Effector memory CD8-positive, alpha-beta T cell (primary cell): ENCODE measurements around the gene TBC1D9.
A peak's percentile ranks its signal among the peaks of the same experiment; 100 is the strongest.
"Not testable (repeated sequence)": the region's sequence is repeated elsewhere in the genome, so short reads cannot be mapped to it uniquely, and the experiment has no call there.

Experiments
- ATAC-seq: fragments of 150-1000 bp; cut with Tn5 transposase; replicated peaks from 2 replicates; pipeline ENCODE4 v1.10.0; 2021; ENCODE audit warnings: mild to moderate bottlenecking, moderate library complexity
- DNase-seq, 3 experiments: peaks; one replicate each; pipeline ENCODE4 v3.0.0; 2021
- H3K27ac Mint-ChIP-seq, 2 donors: one replicate each; pipeline ENCODE4 v1.8.0; 2022; ENCODE audit warnings: mild to moderate bottlenecking in 2 of 2, mixed read lengths in 2 of 2, moderate library complexity in 2 of 2
- H3K27me3 Mint-ChIP-seq, 2 donors: one replicate each; pipeline ENCODE4 v1.8.0; 2022; ENCODE audit warnings: mixed read lengths in 2 of 2
- H3K36me3 Mint-ChIP-seq: one replicate; pipeline ENCODE4 v1.8.0; 2022; ENCODE audit warnings: mild to moderate bottlenecking, moderate library complexity, mixed read lengths; ENCODE audit not compliant: insufficient read depth
- H3K4me1 Mint-ChIP-seq, 2 donors: one replicate each; pipeline ENCODE4 v1.8.0; 2022; ENCODE audit warnings: low read depth in 2 of 2, mixed read lengths in 2 of 2
- H3K4me3 Mint-ChIP-seq, 2 donors: one replicate each; pipeline ENCODE4 v1.8.0; 2022; ENCODE audit warnings: mild to moderate bottlenecking in 2 of 2, mixed read lengths in 2 of 2, moderate library complexity in 2 of 2
- H3K9me3 Mint-ChIP-seq, 2 donors: one replicate each; pipeline ENCODE4 v1.8.0; 2022; ENCODE audit warnings: mixed read lengths in 2 of 2
- total RNA-seq, 9 experiments: gene quantifications; one replicate each; lab custom pipeline; 2026; lab: John Stamatoyannopoulos, UW

TBC1D9 gene
- total RNA-seq, result 0 to 3.7 (median 0) reads per million in 9 experiments

DNA sequence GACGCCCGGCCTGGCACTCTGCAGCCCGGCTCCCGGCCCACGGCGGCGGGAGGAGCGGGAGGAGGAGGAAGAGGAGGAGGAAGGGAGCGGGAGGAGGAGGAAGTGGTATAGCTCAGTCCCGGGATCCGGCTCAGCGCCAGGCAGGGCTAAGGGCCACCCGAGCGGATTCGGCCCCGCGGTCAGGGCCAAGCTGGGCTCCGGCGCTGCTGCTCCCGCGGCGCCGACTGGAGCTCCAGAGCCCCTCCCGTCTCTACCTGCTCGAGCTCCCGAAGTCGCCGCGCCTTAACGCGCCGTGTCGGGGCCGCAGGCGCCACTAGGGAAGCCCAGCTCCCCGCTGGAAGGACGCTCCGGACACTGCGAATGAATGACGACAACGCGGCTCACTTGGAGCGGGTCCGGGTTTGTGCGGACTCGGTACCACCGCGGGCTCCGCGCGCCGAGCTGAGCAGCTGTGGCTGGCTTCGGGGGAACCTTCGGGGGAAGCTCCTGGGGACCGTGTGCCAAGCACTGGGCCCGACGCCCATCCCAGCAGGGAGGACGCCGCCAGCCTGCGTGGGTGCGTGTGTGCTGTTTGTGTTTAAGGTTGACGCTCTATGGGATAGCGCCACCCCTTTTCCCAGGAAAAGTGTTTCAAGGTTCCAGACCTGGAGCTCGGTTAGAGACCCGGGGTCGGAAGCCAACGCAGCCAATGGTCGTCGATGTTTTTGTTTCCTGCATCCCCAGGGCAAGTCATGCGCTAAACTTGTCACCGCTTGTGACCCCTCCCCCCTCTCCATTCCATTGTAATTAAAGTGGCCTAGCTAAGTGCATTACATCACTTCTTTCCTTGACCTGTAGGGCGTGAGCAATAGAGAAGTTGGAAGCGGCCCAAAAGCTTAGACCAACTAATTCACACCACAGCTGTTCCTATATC is at the start of gene TBC1D9:
Gene TBC1D9, minus strand, starts transcription at position 67 of the 913 bp plus-strand sequence. CDS start 340 bp downstream, outside the sequence.
- DNase-seq, result no peak
- Mint-ChIP-seq H3K36me3 (no peaks in the 10 kb centered on the region), H3K4me3 (peak within 1 kb of the TSS in 1 of 2 donors; percentile 18), H3K9me3 (no peaks in the 10 kb centered on the region), H3K27ac (no peak within 1 kb of the TSS), H3K4me1 (no peaks in the 10 kb centered on the region), H3K27me3 (peaks cover 34 to 42% of the 10 kb centered on the region in 2 donors)
- ATAC-seq, result peak; percentile 42

DNA sequence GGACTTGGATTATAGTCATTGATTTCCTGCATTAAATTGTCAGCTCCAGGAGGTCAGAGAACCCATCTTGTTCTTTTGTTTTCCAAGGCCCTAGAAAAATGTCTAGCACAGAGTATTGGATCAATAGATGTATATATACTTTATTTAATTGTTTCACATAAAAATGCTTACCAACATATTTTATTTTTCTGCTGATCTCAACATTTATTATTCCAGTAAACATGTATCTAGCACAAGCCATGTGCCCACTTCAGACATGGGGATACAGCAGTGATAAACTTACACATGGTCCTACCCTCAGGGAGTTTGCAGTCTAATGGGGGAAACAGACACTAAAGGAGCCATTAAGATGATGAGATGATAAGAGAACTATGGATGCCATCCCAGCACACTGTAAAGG is 49.1 kb upstream of the TBC1D9 start:
- ATAC-seq, result no peak
- no peak overlapping the region for H3K4me3 Mint-ChIP-seq

GRCh38 chr4:140802591-140802990 is 46.4 kb upstream of the TBC1D9 start:
- DNase-seq (no peak), ATAC-seq (no peak)
- H3K36me3 Mint-ChIP-seq, result no peaks in the 10 kb centered on the region
- no peaks in the 10 kb centered on the region for H3K4me1 Mint-ChIP-seq
- no peaks in the 10 kb centered on the region for H3K27me3 Mint-ChIP-seq
- peaks cover 0 to 14% of the 10 kb centered on the region in 2 donors for H3K9me3 Mint-ChIP-seq
- H3K4me3 Mint-ChIP-seq, result no peak overlapping the region
- H3K27ac Mint-ChIP-seq, result no peak overlapping the region

More for the DNA sequence above, 49.1 kb upstream of the TBC1D9 start:
- no peak for DNase-seq
- Mint-ChIP-seq H3K4me1 (no peaks in the 10 kb centered on the region), H3K27ac (no peak overlapping the region), H3K27me3 (peaks cover 0 to 6% of the 10 kb centered on the region in 2 donors), H3K36me3 (no peaks in the 10 kb centered on the region), H3K9me3 (peaks cover 0 to 8% of the 10 kb centered on the region in 2 donors)

DNA sequence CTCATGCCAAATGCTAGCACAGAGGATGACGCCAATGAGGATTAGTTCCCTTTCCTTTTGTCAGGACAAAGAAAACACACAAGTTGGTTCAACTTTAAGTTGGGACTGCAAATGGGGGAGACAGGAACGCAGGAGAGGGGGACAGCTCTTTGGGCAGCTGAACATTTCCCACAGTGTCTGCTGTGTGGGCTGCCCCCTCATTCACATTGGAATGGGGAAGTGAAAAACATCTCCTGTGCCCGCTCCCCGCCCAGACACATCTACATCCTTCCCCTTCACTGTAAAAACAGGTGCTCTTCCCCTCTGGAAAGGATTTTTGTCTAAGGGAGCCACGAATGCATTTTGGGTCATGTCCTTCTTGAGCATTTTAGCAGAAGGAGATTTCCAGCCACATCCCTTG is 44.5 kb upstream of the TBC1D9 start:
- ATAC-seq, result no peak
- H3K9me3 Mint-ChIP-seq, result peaks cover 0 to 11% of the 10 kb centered on the region in 2 donors
- DNase-seq, result no peak
- H3K27me3 Mint-ChIP-seq, result no peaks in the 10 kb centered on the region
- H3K4me3 Mint-ChIP-seq, result no peak overlapping the region
- H3K36me3 Mint-ChIP-seq, result no peaks in the 10 kb centered on the region
- no peak overlapping the region for H3K27ac Mint-ChIP-seq
- H3K4me1 Mint-ChIP-seq, result no peaks in the 10 kb centered on the region

DNA sequence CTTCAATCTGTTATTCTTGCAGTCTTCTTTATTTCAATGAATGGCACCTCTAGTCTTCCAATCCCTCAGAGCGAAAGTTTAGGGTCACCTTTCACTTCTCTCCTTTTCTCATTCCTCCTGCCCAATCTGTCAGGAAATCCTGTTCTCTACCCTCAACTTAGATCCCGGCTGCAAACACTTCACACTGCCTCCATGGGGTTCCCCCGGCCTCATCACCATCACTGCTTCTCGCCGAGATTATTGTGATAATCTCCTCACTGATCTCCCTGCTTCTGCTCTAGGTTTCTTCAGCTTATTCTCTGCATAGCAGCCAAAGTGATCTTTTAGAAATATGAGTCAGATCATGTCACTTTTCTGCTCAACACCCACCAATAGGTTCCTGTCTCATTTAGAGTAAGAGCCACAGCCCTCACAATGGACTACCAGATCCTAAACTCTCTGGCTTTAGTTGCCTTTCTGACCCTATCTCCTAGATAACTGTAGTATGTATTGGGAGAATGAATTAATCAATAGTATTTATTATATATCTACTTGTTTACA is 43.6 kb upstream of the TBC1D9 start:
- no peaks in the 10 kb centered on the region for H3K4me1 Mint-ChIP-seq
- no peaks in the 10 kb centered on the region for H3K36me3 Mint-ChIP-seq
- ATAC-seq (no peak), DNase-seq (no peak)
- no peak overlapping the region for H3K27ac Mint-ChIP-seq
- H3K4me3 Mint-ChIP-seq, result no peak overlapping the region
- H3K9me3 Mint-ChIP-seq, result peaks cover 1 to 6% of the 10 kb centered on the region in 2 donors
- H3K27me3 Mint-ChIP-seq, result no peaks in the 10 kb centered on the region

- no peak overlapping the region for H3K27ac Mint-ChIP-seq
- no peaks in the 10 kb centered on the region for H3K27me3 Mint-ChIP-seq
- H3K9me3 Mint-ChIP-seq, result peaks cover 0 to 1% of the 10 kb centered on the region in 2 donors
- no peaks in the 10 kb centered on the region for H3K36me3 Mint-ChIP-seq
- no peak overlapping the region for H3K4me3 Mint-ChIP-seq
- ATAC-seq, result no peak
- no peak for DNase-seq
- no peaks in the 10 kb centered on the region for H3K4me1 Mint-ChIP-seq
These were observed 37.1 kb upstream of the TBC1D9 start for GRCh38 chr4:140793291-140793690.

DNA sequence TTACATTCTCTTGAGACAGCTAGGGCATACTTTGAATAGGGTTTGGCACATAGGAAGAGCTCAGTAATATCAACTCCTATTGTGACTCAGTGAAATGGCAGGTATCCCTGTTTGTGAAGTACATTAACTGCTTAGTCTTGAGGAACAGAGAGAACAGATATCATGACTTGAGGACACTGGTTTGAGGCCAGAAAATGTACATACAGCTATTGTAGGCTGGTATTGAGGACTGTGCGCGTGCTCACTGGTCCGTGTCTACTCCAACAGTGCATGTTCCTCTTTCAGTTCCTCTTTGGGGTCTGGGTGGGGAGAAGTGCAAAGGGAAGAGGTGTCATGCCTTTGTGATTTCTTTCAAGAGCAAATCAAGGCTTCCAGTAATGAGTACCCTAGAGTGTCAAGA is 34.6 kb upstream of the TBC1D9 start:
- Mint-ChIP-seq H3K9me3 (peaks cover 0 to 3% of the 10 kb centered on the region in 2 donors), H3K4me3 (no peak overlapping the region), H3K27ac (no peak overlapping the region), H3K36me3 (no peaks in the 10 kb centered on the region), H3K27me3 (no peaks in the 10 kb centered on the region), H3K4me1 (no peaks in the 10 kb centered on the region)
- ATAC-seq (peak; percentile 64), DNase-seq (no peak)

GRCh38 chr4:140790171-140790570 is 34.0 kb upstream of the TBC1D9 start:
- Mint-ChIP-seq H3K9me3 (peaks cover 0 to 2% of the 10 kb centered on the region in 2 donors), H3K4me3 (no peak overlapping the region), H3K36me3 (no peaks in the 10 kb centered on the region), H3K27ac (no peak overlapping the region), H3K27me3 (no peaks in the 10 kb centered on the region), H3K4me1 (no peaks in the 10 kb centered on the region)
- ATAC-seq (no peak), DNase-seq (no peak)

DNA sequence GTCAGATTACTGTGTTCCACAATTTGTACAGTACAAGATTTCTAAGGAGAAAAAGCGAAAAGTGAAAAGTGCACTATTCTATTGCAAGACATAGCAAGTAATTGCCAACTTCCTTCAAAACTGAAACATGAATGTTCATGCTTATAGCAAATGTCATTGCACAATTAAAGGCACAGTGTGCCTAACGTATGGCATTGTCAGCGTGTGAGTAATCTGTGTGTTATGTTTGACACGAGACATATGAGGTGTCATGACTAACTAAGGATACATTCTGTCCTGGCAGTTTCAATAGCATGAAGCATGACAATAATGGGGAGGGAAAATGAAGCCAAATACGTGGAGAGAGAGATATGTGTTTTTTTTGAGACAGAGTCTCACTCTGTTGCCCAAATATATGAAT is 33.6 kb upstream of the TBC1D9 start:
- ATAC-seq, result no peak
- Mint-ChIP-seq H3K27me3 (no peaks in the 10 kb centered on the region), H3K4me3 (no peak overlapping the region), H3K4me1 (no peaks in the 10 kb centered on the region), H3K36me3 (no peaks in the 10 kb centered on the region), H3K9me3 (peaks cover 0 to 1% of the 10 kb centered on the region in 2 donors), H3K27ac (no peak overlapping the region)
- no peak for DNase-seq

DNA sequence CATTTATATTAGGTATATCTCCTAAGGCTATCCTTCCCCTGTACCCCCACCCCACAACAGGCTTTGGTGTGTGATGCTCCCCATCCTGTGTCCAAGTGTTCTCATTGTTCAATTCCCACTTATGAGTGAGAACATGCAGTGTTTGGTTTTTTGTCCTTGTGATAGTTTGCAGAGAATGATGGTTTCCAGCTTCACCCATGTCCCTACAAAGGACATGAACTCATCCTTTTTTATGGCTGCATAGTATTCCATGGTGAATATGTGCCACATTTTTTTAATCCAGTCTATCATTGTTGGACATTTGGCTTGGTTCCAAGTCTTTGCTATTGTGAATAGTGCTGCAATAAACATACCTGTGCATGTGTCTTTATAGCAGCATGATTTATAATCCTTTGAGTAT is 26.6 kb upstream of the TBC1D9 start:
- not testable (repeated sequence) for H3K4me3 Mint-ChIP-seq, H3K9me3 Mint-ChIP-seq, H3K27me3 Mint-ChIP-seq, ATAC-seq, H3K36me3 Mint-ChIP-seq, H3K4me1 Mint-ChIP-seq, H3K27ac Mint-ChIP-seq, DNase-seq

DNA sequence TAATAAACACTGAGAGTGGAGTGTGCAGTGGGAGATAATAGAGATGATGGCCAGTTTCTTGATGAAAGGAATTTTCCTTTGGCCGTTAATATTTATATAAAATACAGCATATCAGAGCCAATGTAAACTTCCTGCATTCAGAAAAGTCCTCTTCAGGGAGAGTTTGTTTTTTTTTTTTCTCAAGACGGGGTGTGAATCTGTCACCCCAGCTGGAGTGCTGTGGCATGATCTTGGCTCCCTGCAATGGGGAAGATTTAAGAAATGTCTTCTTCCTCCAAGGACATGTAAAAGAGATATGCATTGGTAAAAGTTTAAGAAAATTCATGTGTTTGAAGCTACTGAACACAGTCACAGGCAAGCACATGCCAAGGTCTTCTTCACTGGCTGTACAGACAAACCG is 25.4 kb upstream of the TBC1D9 start:
- H3K4me1 Mint-ChIP-seq, result no peaks in the 10 kb centered on the region
- no peak for DNase-seq
- H3K36me3 Mint-ChIP-seq, result no peaks in the 10 kb centered on the region
- H3K9me3 Mint-ChIP-seq, result peaks cover 0 to 2% of the 10 kb centered on the region in 2 donors
- ATAC-seq, result no peak
- no peak overlapping the region for H3K27ac Mint-ChIP-seq
- no peak overlapping the region for H3K4me3 Mint-ChIP-seq
- no peaks in the 10 kb centered on the region for H3K27me3 Mint-ChIP-seq

DNA sequence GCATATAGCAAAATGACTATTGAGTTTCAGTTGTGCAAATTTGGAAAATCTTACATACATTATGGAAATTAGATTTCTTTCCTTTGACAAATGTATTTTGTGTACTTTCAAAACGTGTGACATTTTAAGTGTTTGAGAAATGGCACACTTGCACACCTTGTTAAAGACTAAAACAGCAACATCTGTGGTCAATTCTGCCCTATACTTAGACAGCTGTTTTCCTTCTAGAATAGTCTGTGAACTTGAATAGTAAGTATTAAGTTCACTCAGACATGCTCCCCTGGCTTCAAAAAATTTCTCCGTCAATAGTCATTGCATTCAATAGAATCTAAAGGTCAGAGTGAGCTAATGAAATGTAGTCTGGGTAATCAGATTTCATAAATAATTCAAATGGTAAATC is 21.7 kb upstream of the TBC1D9 start:
- no peaks in the 10 kb centered on the region for H3K36me3 Mint-ChIP-seq
- no peaks in the 10 kb centered on the region for H3K4me1 Mint-ChIP-seq
- DNase-seq (no peak), ATAC-seq (no peak)
- no peaks in the 10 kb centered on the region for H3K27me3 Mint-ChIP-seq
- no peak overlapping the region for H3K4me3 Mint-ChIP-seq
- H3K9me3 Mint-ChIP-seq, result peaks cover 0 to 9% of the 10 kb centered on the region in 2 donors
- H3K27ac Mint-ChIP-seq, result no peak overlapping the region

DNA sequence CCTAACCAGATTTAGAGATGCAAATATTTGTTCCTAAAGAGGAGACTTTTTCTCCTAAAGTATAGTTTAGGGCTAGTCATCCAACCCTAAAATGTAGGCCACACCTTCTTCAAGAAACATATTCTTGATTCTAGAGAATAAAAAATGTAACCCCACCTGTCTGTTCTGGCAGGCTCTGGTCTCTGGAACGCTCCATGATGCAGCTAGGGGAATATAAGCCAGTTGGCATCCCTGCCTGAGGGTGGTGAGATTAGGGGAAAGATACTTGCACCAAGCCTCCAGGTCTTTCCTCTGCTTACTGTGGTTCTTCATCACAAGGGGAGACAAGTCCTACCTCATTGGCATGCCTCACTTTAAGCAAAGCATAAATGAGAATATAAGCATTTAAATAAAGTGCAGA is 21.2 kb upstream of the TBC1D9 start:
- Mint-ChIP-seq H3K36me3 (no peaks in the 10 kb centered on the region), H3K9me3 (peaks cover 0 to 10% of the 10 kb centered on the region in 2 donors), H3K27me3 (no peaks in the 10 kb centered on the region), H3K4me1 (no peaks in the 10 kb centered on the region), H3K27ac (no peak overlapping the region), H3K4me3 (no peak overlapping the region)
- no peak for DNase-seq
- no peak for ATAC-seq

DNA sequence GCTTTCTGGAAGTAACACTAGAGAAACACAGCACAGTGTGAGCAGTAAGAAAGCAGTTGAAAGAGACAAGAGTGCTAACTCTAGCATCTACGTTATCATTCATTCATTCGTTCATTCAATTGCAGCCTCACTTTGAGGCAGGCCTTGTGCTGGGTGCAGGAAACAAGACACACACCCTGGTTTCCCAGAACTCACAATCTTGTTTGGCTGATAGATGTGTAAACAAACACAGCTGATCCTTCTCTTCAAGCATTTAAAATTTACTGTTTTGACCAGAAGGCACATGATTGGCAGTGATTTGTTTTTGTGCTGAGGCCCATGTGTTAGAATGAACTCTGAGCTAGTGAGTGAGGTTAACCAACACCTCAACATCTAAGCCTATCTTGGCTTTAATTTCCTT is 20.4 kb upstream of the TBC1D9 start:
- Mint-ChIP-seq H3K4me1 (no peaks in the 10 kb centered on the region), H3K9me3 (peaks cover 0 to 8% of the 10 kb centered on the region in 2 donors), H3K27ac (no peak overlapping the region), H3K4me3 (no peak overlapping the region), H3K36me3 (no peaks in the 10 kb centered on the region), H3K27me3 (no peaks in the 10 kb centered on the region)
- no peak for DNase-seq
- no peak for ATAC-seq
